Hematopoietic multipotent progenitor cell treated with erythropoietin and hydrocortisone succinate and interleukin-3 and kit ligand, for 17 days (in vitro differentiated cells): ENCODE results near the gene TIGD3.

ENCODE experiments used
- DNase-seq: peaks from one replicate; pipeline ENCODE4 v3.0.0-alpha.2; 2015; ENCODE audit warnings: low spot score

Gene TIGD3

GRCh38 chr11:65370659-65371049, 16.1 kb downstream of the TIGD3 start:
- no peak for DNase-seq

DNA sequence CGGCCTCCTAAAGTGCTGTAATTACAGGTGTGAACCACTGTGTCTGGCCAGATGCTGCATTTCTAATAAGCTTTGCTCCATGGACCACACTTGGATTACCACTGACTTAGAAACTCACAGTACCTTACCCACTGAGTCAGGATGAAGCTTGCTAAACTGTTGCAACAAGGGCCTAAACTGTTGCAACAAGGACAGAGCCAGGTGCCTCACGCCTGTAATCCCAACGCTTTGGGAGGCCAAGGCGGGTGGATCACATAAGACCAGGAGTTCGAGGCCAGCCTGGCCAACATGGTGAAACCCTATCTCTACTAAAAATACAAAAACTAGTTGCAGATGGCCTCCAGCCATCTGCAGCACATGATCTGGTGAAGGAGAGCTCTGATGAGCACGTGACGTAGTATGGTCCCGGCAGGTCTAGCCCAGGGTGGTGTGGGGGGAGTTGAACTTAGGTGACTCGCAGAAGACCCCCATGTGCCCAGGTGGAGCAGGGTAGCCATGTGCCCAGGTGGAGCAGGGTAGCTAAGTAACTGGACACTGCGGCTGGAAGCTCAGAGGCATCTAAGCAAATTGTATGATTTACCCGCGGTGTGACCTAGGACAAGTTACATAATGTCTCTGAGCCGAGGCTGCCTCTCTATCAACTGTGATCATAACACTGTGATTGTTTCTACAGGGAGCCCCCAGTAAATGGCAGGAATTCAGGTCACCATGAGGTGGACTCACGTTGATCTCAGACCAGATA, 19.5 kb downstream of the TIGD3 start:
- DNase-seq: no peak

- no peak for DNase-seq
These were observed 20.5 kb downstream of the TIGD3 start for GRCh38 chr11:65375012-65375411.

DNA sequence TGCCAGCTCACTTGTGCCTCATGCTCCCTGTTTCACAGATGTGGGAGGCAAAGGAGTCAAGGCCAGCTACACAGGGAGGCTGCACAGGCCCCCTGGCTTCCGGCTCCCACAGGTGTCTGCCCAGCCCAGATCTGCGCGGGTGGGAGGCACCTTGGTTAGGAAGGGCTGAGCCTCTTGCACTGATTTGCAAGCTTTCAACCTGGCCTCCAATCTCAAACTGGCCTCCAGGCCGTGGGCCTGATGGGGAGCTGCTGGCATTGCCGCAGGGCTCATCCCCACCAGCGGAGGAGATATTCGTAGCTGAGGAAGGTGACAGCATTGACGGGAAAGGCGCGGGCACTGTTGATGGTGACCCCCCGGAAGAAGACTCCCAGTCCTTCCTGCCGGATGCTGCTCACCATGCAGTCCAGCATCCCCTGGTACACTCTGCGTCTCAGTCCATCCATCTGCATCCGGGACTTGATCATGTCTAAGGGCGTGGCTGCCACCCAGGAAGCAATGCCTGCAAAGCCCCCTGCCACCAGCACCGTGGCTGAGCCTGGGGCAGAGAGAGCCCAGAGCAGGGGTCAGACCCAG, 21.7 kb downstream of the TIGD3 start:
- no peak for DNase-seq

DNA sequence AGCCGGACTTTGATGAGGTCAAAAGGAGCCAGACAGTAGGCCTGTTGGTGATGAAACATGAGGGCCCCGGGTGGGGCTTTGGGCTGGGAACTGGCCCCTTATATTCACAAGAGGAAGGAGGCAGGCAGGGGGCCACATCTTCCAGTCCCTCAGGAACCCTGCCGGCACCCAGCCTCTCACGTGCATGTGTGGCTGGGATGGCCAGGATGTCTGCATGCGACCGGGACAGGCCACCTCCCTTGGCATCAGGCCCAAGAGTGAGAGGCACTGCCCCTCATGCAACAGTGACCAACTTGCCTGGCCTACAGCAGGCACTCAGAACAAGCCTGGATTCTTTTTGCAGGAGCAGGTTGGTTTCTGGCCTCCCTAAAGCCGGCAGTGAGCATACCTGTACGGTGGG, 22.5 kb downstream of the TIGD3 start:
- DNase-seq: no peak

DNA sequence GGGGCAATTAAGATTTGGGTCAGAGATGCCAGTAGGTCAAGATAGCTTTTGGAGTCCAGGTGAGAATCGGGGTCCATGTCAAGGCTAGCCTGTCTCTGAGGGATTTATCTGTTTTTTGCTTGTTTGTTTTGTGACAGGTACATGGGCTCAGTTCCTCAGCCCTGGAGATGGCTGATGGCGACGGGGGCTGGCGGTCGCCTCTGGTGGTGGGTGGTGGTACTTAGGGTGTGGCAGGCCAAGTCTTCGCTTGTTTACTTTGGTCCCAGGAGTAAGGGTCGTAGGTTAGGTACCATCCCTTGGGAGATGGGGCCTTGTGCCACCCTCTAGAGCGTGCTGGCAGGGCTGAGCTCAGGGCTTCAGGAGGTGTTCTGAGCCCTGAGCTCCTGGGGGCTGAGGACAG, 23.2 kb downstream of the TIGD3 start:
- no peak for DNase-seq

DNA sequence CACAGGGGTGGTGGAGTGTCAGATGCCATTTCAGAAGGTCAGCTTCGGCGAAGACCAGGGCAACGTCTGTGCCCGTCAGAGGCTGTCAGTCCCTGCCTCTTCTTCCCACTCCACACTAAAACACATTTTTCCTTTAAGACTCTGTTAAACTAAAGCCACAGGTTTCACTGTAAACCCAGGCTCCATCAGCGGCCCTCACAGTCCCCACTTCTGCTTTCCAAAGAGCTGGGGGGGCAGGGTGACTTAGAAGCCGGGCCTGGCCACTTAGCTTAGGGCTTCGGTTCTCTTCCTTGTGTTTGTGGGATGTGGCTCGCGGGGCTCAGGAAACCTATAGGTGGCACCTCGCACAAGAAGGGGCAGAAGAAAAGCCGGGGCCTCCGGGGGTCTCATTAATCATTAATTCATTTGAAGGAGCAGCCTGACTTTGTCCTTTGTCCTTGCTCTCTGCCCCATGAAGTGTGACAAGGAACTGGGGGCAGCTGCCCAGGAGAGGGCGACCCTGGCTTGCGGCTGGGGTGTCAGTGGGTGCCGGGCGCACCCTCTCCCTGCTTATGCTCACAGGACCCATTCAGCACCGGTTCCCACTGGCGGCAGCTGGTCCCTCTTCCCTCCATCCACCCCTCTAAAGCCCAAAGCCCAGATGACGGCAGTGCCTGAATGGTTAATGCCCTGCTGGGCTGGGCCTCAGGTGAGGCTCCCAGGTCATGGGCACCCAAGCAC, 23.8 kb downstream of the TIGD3 start:
- peak; percentile 32 for DNase-seq

GRCh38 chr11:65378928-65379638, 24.5 kb downstream of the TIGD3 start:
- DNase-seq: no peak

GRCh38 chr11:65379698-65380459, 25.3 kb downstream of the TIGD3 start:
- DNase-seq: no peak

DNA sequence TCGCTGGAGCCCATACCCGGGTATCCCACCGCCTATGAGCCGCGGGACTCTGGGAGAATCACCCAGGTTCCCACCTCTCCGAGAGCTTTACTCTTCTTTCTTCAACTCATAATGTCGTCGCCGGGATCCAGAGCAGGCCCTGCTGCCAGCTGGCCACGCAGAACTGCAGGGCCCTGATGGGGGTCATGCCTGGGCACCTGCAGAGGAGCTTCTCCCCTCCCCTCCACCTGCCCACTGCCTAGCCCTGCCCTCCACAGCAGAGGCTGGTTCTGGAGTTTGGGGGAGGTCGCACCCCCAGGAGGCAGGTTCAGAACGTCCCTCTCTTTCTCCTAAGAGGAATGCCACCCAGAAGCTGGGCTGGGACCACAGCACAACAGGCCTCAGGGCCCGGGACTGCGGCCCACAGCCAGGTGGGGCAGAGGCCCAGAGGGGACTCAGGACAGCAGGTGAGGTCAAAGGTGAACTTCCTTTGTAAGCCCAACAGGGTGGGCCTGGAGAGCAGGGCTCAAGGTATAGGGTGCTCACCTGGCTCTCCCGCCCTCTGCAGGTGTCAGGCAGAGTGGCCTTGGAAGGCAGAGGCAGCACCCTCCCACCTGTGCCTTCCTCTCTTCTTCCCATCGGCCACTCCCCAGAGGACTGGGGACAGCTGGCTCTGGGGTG, 26.0 kb downstream of the TIGD3 start:
- DNase-seq: no peak

DNA sequence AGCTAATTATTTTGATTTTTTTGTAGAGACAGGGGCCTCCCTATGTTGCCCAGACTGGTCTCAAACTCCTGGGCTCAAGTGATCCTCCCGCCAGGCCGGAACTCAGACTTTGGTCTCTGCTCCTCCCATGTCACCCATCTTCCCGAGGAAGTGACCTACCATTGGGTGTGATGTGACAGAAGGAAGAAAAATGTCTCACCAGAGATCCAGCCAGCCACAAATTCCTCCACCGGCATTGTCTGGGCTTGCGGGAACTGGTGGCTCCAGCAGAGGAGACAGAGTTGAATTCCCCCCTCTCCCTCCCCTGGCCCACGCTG, 27.1 kb downstream of the TIGD3 start:
- DNase-seq: no peak

DNA sequence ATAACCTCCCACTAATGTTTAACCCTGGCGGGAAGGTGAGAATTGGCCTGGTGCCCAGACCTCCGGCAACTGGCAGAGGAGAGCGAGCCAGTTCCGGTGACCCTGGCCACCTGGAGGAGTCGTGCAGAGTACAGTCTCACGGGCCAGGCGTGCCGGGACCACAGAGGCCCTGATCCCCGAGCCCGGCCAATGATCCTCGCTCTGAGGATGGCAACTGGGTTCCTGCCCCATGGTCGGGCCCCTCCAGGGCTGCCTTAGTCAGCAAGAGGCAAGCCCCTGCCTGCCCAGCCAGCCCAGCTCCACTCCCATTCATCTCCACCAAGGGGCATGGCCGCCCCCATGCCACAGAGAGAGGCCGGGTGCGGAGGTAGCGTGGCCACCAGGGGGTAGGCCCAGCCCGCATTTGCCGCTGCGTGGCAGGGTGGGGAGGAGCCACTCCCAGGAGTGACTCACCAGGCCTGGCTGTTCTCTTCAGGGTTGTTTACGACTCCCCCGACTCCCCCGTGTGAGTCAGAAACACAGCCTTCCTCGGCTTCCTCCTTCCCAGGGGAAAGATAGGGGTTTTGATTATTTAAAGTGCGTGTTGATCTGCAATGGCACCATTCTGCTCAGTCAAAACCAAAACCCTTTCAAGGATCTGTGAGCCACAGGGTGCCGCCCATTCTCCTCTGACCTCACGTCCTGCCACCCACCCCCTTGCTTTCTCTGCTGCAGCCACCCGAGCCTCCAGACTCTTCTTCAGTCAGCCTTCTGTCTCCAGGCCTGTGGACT, 27.7 kb downstream of the TIGD3 start, which contains the start of gene SLC25A45:
TSS of gene SLC25A45 (minus strand) at position 614 of the 771 bp plus-strand sequence. CDS start 695 bp downstream, outside the sequence.
- peak; percentile 98 for DNase-seq

DNA sequence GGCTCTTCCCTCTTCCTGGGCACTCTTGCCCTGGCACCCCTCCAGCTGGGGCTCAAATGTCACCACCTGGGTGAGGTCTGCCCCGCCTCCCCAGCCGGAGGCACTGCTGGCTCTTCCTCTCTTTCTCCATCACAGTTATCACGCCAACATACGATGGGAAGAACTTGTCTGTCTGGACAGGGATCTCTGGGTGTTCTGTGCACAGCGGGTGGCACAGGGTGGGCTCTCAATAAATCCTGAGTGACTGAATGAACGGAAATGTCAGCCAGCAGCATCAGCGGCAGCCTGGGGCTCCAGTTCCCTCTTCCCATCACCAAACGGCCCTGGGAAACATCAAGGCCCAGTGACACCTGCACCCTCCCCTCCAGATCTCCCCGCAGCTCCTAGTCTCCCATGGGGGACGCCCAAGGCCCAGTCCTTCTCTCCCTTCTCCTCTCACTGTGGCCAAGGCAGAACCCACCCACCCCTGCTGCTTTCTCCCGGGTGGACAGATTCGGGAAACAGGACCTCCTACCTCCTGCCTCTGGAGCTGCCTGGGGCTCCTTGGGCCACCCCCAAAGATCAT, 28.3 kb downstream of the TIGD3 start:
- DNase-seq: no peak

- peak; percentile 29 for DNase-seq
These were observed 29.2 kb downstream of the TIGD3 start for GRCh38 chr11:65383778-65384177.

DNA sequence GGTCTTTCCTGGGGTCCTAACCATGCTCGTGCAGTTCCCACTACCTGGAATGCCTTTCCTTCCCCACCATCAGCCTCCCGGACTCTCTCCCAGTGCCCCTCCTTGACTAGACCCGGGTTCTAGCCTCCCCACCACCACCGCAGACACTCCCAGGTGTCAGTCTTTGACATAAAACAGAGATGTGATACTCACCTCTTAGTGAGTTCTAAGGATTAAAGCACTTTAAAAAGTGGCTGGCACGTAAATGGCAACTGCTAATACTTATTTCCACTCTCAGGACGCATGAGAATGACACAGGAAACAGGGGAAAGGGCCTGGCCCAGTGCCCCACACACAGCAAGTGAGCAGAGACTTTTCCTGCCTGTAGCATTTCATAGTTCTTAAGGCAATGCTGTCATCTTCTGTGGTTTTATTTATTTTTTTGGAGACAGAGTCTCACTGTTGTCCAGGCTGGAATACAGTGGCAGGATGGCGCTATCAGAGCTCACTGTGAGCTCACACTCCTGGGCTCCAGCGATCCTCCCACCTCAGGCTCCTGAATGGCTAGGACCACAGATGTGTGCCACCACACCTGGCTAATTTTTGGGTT, 29.8 kb downstream of the TIGD3 start:
- no peak for DNase-seq

DNA sequence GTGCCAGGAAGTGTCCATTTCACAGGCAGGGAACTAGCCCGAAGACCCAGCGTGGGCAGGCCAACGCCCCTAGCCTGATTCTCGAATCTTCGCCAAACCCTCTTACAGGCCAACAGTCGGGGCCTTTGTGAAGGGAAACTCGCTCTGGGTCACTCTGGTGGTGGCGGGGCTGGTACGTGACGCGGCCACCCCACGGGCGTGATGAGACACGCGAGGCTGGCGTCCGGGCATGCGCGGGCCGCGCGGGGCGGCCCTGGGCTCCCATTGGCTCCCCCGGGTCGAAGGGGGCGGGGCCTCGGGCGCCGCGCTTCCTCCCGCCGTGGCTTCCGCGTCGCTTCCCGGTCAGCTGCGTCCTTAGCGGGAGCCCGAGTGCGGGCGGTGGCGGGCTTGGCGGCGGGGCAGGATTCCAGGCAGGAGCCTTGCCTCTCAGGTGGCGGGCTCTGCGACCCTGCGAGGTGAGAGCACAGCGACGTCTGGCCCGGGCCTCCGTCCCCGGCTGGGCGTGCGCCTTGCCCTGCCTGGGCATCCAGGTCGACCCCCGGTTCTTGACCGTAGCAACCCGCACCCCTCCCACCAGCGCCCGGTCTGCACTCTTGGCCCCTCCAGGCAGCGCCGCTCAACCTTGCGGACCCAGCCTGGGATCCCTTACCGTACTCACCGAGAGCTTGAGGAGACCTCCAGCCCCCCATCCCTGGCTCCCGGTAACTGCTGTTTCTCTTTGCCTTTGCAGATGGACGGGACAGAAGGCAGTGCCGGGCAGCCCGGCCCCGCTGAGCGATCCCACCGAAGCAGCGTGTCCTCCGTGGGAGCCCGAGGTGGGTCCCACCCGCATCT, 32.0 kb downstream of the TIGD3 start, which contains the start of gene FRMD8:
TSS of gene FRMD8 (plus strand) at position 331 of the 834 bp plus-strand sequence. CDS start at position 731, 400 bp downstream.
- DNase-seq: peak; percentile 95

DNA sequence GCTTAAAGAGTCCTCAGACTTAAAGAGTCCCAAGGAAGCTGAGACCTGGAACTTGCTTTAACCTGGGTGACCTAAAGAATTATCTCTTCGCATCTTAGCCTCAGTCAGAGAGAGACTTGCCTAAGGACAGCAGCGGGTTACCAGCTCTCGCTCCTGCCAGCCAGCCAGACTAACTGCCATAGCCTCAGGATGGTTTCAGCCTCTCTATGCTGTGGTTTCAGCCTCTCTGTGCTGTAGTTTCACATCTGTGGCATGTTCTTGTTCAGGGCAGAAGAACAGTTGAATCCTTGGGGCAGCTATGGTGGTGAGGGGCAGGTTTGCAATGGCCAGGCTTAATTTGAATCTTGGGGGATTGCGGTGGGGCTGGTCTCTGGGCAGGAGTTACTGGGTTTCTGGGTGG, 34.2 kb downstream of the TIGD3 start:
- no peak for DNase-seq

GRCh38 chr11:65389294-65389980, 34.9 kb downstream of the TIGD3 start:
- DNase-seq: no peak
